Rectal smooth muscle tissue (tissue), 1 donor: Measurements from ENCODE around the gene MED17.

Experiments used
- H3K27ac ChIP-seq: one replicate; pipeline ENCODE4 v1.7.0; 2013; ENCODE audit warnings: low read depth, low read length, inconsistent platforms
- H3K27me3 ChIP-seq: one replicate; pipeline ENCODE4 v1.7.0; 2013; ENCODE audit warnings: low read length; ENCODE audit not compliant: control insufficient read depth, insufficient read depth
- H3K36me3 ChIP-seq: one replicate; pipeline ENCODE4 v1.7.0; 2013; ENCODE audit warnings: low read length; ENCODE audit not compliant: control insufficient read depth, insufficient read depth
- H3K4me1 ChIP-seq: one replicate; pipeline ENCODE4 v1.7.0; 2013; ENCODE audit warnings: low read length; ENCODE audit not compliant: control insufficient read depth, insufficient read depth
- H3K4me3 ChIP-seq: one replicate; pipeline ENCODE4 v1.7.0; 2013; ENCODE audit warnings: low read length
- H3K9ac ChIP-seq: one replicate; pipeline ENCODE4 v1.7.0; 2013; ENCODE audit warnings: low read length

MED17 gene, protein sequence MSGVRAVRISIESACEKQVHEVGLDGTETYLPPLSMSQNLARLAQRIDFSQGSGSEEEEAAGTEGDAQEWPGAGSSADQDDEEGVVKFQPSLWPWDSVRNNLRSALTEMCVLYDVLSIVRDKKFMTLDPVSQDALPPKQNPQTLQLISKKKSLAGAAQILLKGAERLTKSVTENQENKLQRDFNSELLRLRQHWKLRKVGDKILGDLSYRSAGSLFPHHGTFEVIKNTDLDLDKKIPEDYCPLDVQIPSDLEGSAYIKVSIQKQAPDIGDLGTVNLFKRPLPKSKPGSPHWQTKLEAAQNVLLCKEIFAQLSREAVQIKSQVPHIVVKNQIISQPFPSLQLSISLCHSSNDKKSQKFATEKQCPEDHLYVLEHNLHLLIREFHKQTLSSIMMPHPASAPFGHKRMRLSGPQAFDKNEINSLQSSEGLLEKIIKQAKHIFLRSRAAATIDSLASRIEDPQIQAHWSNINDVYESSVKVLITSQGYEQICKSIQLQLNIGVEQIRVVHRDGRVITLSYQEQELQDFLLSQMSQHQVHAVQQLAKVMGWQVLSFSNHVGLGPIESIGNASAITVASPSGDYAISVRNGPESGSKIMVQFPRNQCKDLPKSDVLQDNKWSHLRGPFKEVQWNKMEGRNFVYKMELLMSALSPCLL

DNA sequence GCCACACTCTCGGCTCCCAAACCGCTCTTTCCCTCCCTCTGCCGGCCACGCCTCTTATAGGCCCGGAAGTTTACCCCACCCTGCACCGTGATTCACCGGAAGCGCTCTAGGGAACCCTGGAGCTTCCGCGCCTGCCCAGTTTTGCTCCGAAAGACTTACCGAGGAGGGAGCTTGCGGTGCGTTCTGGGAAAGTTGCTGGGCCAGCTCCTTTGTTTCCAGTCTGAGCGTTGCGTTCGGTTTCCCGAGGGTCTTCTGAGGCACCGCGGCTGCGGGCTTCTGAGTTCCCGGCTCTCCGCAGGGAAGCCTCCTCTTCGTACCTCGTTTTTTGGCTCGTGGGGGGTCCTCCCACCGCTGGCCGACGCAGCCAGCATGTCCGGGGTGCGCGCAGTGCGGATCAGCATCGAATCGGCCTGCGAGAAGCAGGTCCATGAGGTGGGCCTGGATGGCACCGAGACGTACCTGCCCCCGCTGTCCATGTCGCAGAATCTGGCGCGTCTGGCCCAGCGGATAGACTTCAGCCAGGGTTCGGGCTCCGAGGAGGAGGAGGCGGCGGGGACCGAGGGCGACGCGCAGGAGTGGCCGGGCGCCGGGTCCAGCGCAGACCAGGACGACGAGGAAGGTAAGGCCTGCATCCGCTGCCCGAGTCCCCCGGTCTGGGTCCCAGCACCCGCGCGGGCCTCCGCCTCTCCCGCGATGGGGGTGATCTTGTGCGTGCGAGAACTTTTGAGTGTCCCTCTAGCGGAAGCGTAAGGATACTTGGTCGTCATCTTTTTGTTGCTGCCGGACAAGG, at the start of gene MED17:
Gene MED17, plus strand, starts transcription at position 138 of the 790 bp plus-strand sequence. Its CDS starts 232 bp downstream, at position 370.
- H3K4me3 ChIP-seq, result peak within 1 kb of the TSS; percentile 96
- H3K27me3 ChIP-seq, result no peaks in the 10 kb centered on the region
- H3K36me3 ChIP-seq, result no peaks in the 10 kb centered on the region
- peak within 1 kb of the TSS; percentile 100 for H3K9ac ChIP-seq
- peak within 1 kb of the TSS; percentile 98 for H3K27ac ChIP-seq
- H3K4me1 ChIP-seq, result peaks cover 15% of the 10 kb centered on the region

DNA sequence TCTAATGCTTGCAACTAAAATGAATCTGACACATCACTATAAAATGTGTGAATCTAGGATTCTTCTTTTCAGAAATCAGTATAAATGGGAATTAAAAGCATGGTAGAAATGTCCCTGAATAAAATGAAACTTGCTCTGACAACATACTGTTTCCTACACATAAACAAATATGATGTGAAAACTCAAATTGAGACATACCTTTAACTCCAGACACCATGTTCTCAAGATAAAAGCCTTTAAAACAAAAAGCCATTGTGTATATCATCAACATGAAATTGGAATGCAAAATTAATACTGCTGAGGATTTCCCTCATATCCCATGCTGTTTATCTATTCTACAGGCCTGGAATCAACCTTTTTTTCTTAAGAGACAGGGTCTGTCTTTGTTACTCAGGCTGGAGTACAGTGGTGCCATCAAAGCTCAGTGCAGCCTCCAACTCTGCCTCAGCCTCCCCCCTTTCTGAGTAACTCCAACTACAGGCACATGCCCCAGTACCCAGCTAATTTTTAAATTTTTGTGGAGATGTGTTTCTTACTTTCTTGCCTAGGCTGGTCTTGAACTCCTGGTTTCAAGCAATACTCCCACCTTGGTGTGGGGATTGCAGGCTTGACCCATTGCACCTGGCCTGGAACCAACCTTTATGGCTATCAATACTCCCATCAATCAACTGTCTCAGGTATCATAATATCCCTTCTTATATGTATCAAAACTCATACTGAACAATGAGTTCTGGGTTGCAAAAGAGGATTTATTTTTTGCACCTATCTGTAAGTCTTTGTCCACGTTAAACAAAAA, 49.5 kb upstream of the MED17 start:
- H3K27ac ChIP-seq, result no peak overlapping the region
- peaks cover 22% of the 10 kb centered on the region for H3K36me3 ChIP-seq
- H3K4me1 ChIP-seq, result peaks cover 11% of the 10 kb centered on the region
- H3K27me3 ChIP-seq, result no peaks in the 10 kb centered on the region
- H3K4me3 ChIP-seq, result no peak overlapping the region
- H3K9ac ChIP-seq, result no peak overlapping the region

- H3K4me3 ChIP-seq, result no peak overlapping the region
- no peak overlapping the region for H3K9ac ChIP-seq
- peaks cover 22% of the 10 kb centered on the region for H3K36me3 ChIP-seq
- H3K27ac ChIP-seq, result no peak overlapping the region
- peaks cover 20% of the 10 kb centered on the region for H3K4me1 ChIP-seq
- no peaks in the 10 kb centered on the region for H3K27me3 ChIP-seq
Observed at GRCh38 chr11:93735627-93736026, 48.5 kb upstream of the MED17 start.

DNA sequence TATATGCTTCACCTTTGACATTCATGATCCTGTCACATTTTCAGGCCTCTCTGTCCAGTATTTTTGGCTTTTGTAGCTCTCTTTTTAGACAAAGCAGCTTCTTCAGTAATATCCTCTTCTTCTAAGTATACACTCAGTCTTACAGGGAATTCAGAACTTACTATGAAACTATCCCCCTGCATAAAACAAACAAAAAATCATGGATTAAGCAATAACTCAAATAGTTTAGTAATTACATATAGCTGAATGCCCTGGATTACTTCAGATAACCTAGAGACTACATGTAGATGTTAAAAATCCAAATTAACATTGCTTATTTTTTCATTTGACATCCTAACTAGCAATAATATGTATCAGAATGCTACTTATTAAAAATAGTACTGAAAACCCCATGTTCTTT, 48.0 kb upstream of the MED17 start:
- Histone ChIP-seq H3K27ac (no peak overlapping the region), H3K4me1 (peaks cover 20% of the 10 kb centered on the region), H3K4me3 (no peak overlapping the region), H3K36me3 (peaks cover 22% of the 10 kb centered on the region), H3K27me3 (no peaks in the 10 kb centered on the region), H3K9ac (no peak overlapping the region)

DNA sequence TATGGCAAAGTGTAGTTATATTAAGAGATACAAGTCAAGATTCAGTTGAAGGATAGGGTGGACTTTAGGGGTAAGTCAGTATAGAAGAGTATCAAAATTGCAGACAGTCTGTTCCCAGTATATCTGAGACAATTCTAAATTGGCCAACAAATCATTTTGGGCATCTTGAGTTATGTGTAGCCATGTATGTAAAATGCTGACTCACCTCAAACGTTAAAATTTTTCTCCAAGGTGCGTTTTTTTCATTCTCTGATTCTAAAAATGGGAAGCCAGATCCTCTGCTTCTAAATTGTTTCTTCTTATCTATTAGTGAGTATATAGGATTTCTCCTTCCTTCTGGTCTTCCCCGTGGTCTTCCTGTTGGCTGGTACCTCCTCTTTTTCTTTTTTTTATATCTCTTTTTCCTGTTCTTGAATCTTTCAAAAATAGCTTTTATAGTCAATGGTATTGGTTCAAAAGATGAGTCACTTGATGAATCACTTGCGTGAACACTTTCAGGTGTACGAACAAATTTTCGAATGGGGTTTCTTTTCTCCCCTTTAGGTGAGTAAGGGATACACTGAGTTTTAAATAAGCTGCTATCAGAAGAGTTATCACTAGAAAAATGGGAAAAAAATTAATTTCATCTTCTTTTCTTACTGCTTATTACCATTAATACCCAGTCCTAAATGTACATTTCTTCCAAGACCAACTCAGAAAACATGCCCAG, 46.0 kb upstream of the MED17 start:
- Histone ChIP-seq H3K4me1 (peaks cover 20% of the 10 kb centered on the region), H3K4me3 (no peak overlapping the region), H3K27me3 (no peaks in the 10 kb centered on the region), H3K9ac (no peak overlapping the region), H3K27ac (no peak overlapping the region), H3K36me3 (peaks cover 20% of the 10 kb centered on the region)

GRCh38 chr11:93738647-93739081, 45.4 kb upstream of the MED17 start:
- H3K9ac ChIP-seq, result no peak overlapping the region
- H3K4me1 ChIP-seq, result peaks cover 20% of the 10 kb centered on the region
- H3K27ac ChIP-seq, result no peak overlapping the region
- peaks cover 15% of the 10 kb centered on the region for H3K36me3 ChIP-seq
- H3K4me3 ChIP-seq, result peak overlapping the region; percentile 46
- no peaks in the 10 kb centered on the region for H3K27me3 ChIP-seq

DNA sequence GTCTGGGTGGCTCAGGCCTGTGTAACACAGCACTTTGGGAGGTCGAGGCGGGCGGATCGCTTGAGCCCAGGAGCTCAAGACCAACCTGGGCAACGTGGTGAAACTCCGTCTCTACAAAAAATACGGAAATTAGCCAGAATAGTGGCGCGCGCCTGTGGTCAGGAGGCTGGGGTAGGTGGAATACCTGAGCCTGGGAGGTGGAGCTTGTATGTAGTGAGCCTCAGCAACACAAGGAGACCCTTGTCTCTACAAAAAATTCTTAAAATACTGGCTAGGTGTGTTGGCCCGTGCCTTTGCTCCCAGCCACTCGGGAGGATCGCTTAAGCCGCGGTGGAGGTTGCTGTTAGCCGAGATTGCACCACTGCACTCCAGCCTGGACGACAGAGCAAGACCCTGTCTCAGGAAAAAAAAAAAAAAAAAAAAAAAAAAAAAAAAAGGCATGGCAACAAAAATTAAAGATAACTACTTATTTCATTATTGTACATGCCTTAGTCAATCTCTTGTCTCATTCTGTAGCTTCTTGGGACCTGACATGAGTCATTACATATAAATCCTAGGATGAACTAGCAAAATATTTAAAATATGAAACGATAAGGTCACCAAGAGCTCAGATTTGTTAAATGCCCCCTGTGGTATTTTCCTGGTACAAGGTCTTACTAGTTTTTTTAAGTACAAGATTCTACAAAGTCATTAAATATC, 43.9 kb upstream of the MED17 start:
- no peaks in the 10 kb centered on the region for H3K27me3 ChIP-seq
- peaks cover 20% of the 10 kb centered on the region for H3K4me1 ChIP-seq
- H3K4me3 ChIP-seq, result peak overlapping the region; percentile 96
- H3K27ac ChIP-seq, result no peak overlapping the region
- peak overlapping the region; percentile 47 for H3K9ac ChIP-seq
- H3K36me3 ChIP-seq, result peaks cover 14% of the 10 kb centered on the region

DNA sequence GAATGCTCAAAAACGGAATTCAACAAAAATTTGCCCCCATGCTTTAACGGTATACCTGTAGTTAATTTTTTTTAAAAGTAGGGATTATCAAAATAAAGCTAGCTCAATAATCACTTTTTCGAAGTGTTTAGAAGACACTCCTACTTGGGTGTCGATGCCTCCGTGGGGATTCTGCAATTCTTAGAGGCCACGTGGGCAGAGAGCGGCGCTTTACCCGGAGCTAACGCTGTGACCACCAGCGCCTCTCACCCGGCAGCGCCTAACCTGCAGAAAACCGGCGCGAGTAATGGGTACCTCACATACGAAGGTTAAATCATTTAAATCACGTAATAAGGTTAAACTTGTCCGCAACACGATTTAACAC, 43.4 kb upstream of the MED17 start:
- H3K27me3 ChIP-seq, result no peaks in the 10 kb centered on the region
- peak overlapping the region; percentile 91 for H3K9ac ChIP-seq
- H3K4me1 ChIP-seq, result peaks cover 20% of the 10 kb centered on the region
- peak overlapping the region; percentile 95 for H3K27ac ChIP-seq
- H3K4me3 ChIP-seq, result peak overlapping the region; percentile 96
- peaks cover 14% of the 10 kb centered on the region for H3K36me3 ChIP-seq

GRCh38 chr11:93741094-93741881, 42.8 kb upstream of the MED17 start, which contains the start of the genes C11orf54 and TAF1D:
Gene C11orf54, plus strand, starts transcription at chr11:93741672. Its CDS starts 5,722 bp downstream, at chr11:93747394.
Gene TAF1D, minus strand, starts transcription at chr11:93741495. Its CDS starts 2,191 bp downstream, at chr11:93739304.
- Histone ChIP-seq H3K9ac (peak within 1 kb of the TSS; percentile 97), H3K27ac (peak within 1 kb of the TSS; percentile 95), H3K27me3 (no peaks in the 10 kb centered on the region), H3K36me3 (peaks cover 11% of the 10 kb centered on the region), H3K4me1 (peaks cover 20% of the 10 kb centered on the region), H3K4me3 (peak within 1 kb of the TSS; percentile 96)

DNA sequence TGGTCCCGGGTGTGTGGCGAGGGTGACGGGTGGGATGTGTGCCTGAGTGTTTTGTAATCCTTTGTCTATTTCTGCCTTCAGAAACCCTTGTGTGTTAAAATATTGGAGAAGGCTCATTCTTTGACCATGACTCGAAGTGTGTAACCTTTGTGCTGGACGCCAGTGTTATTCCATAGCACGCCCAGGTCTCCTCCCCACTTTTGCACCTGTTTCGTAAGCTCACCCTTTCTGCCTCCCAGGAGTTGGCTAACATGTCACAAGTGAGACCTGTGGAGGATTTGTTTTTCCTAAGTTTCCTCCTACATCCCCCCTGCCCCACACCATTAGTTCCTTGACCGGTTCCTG, 42.2 kb upstream of the MED17 start:
- H3K27me3 ChIP-seq, result no peaks in the 10 kb centered on the region
- peak overlapping the region; percentile 97 for H3K9ac ChIP-seq
- peak overlapping the region; percentile 95 for H3K27ac ChIP-seq
- H3K36me3 ChIP-seq, result peaks cover 11% of the 10 kb centered on the region
- peak overlapping the region; percentile 96 for H3K4me3 ChIP-seq
- H3K4me1 ChIP-seq, result peaks cover 20% of the 10 kb centered on the region
